Measurements from ENCODE around the gene ADORA1. TPM values are rescaled to one million over a fixed set of nuclear protein-coding genes. Genes with fewer than 3 reads are reported as not detected.

Gene ADORA1
- polyA plus RNA-seq, 1 experiment: 2.4 TPM

- Histone ChIP-seq H3K4me3 (ENCODE audit: low read depth, low read length) (no peak overlapping the region), H3K27me3 (ENCODE audit: control insufficient read depth, insufficient read depth, low read length) (peaks cover 29% of the 10 kb centered on the region), H3K36me3 (ENCODE audit: control insufficient read depth, insufficient read depth, low read length) (no peaks in the 10 kb centered on the region)
- CTCF ChIA-PET: no interaction called here
- POLR2A ChIA-PET: no interaction called here
- TF ChIP-seq, protein P1, sequence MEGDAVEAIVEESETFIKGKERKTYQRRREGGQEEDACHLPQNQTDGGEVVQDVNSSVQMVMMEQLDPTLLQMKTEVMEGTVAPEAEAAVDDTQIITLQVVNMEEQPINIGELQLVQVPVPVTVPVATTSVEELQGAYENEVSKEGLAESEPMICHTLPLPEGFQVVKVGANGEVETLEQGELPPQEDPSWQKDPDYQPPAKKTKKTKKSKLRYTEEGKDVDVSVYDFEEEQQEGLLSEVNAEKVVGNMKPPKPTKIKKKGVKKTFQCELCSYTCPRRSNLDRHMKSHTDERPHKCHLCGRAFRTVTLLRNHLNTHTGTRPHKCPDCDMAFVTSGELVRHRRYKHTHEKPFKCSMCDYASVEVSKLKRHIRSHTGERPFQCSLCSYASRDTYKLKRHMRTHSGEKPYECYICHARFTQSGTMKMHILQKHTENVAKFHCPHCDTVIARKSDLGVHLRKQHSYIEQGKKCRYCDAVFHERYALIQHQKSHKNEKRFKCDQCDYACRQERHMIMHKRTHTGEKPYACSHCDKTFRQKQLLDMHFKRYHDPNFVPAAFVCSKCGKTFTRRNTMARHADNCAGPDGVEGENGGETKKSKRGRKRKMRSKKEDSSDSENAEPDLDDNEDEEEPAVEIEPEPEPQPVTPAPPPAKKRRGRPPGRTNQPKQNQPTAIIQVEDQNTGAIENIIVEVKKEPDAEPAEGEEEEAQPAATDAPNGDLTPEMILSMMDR (IDR thresholded peaks at IDR 0.05; ENCODE audit: insufficient read depth, low read depth, low read length): no peak
- DNase-seq (ENCODE audit: low read depth): no peak
Measured at GRCh38 chr1:203089001-203089650, 38.4 kb upstream of the ADORA1 start.

DNA sequence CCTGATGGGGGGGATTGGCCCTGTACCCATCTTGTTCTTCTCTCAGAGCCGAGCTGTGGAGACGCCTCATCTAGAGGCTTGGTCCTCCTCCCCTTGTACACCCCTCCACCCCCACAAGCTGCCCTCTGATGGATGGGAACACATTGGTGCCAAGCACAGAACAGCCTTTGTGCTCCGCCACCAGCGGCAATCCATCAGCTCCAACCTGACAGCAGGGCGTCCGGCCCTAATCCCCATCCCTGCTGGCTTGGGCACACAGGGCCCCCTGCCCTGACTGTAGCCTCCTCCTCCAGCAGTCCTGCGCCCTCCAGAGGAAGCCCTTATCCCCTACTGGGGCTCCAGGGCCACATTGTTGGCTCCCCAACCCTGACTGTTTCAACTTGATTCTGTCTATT is 37.9 kb upstream of the ADORA1 start:
- CTCF ChIA-PET: no interaction called here

DNA sequence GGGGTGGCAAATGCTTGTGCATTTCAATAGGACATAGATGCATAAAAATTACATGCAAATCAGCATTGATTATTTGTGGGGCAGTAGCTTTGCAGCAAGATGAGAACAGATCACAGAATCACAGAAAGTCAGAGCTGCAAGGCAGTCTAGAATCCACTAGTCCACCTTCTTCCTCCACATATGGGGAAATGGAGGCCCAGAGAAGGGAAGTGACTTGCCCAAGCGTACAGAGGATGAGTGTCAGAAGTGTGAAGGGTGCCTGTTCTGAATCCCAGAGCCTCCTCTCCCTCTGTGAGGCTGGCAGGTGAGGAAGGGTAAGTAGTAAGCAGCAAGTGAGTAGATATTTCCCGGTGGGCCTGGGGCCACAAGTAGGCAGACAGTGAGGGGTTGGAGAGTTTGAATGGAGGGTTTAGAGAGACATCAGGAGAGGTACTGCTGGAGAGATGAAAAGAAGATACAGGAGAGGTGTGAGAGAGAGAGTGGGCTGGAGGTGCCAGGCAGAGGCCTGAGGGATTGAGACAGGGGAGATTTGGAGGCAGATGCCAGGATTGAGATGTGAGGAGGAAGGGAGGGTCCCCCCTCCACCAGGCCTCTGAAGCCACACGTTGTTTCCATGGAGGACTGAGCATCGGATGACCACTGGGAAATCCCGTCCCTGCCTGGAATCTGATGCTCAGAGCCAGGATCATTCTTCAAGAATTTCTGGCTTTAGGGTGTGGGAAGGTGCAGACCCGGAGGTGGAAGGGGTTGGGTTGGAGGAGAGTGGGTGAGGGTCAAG is 36.9 kb upstream of the ADORA1 start:
- Histone ChIP-seq H3K4me3 (ENCODE audit: low read depth, low read length) (no peak overlapping the region), H3K27me3 (ENCODE audit: control insufficient read depth, insufficient read depth, low read length) (peaks cover 29% of the 10 kb centered on the region), H3K36me3 (ENCODE audit: control insufficient read depth, insufficient read depth, low read length) (no peaks in the 10 kb centered on the region)
- no peak for DNase-seq (ENCODE audit: low read depth)
- TF ChIP-seq, protein P1 (IDR thresholded peaks at IDR 0.05; ENCODE audit: insufficient read depth, low read depth, low read length): no peak
- CTCF ChIA-PET: interaction anchor here (1.3 kb wide), 1 partner anchor 35 kb away, joined by 4 read pairs; no protein-coding TSS in a partner anchor
- POLR2A ChIA-PET: interaction anchor here (0.6 kb wide), 1 partner anchor 12 kb away, joined by 3 read pairs; no protein-coding TSS in a partner anchor

More for the DNA sequence above, 37.9 kb upstream of the ADORA1 start:
- DNase-seq (ENCODE audit: low read depth): no peak
- Histone ChIP-seq H3K4me3 (ENCODE audit: low read depth, low read length) (no peak overlapping the region), H3K36me3 (ENCODE audit: control insufficient read depth, insufficient read depth, low read length) (no peaks in the 10 kb centered on the region), H3K27me3 (ENCODE audit: control insufficient read depth, insufficient read depth, low read length) (peaks cover 29% of the 10 kb centered on the region)
- TF ChIP-seq, protein P1 (IDR thresholded peaks at IDR 0.05; ENCODE audit: insufficient read depth, low read depth, low read length): no peak
- POLR2A ChIA-PET: no interaction called here

DNA sequence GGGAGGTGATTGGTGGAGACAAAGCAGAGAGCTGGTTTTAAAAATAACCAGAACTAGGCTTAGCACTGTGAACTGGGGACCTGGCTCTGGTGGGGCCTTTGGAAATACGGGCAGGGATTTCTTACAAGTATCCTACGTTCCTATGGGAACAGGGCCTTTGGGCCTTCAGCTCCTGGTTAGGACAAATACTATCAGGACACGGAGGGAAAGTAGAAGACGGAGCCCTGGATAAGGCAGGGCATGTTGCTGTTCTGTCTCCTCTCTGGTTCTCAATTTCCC is 36.4 kb upstream of the ADORA1 start:
- peaks cover 29% of the 10 kb centered on the region for H3K27me3 ChIP-seq (ENCODE audit: control insufficient read depth, insufficient read depth, low read length)
- ChIA-PET POLR2A (no interaction called here), CTCF (interaction anchor here (1.3 kb wide), 1 partner anchor 35 kb away, joined by 4 read pairs; no protein-coding TSS in a partner anchor)
- H3K4me3 ChIP-seq (ENCODE audit: low read depth, low read length): no peak overlapping the region
- no peak for DNase-seq (ENCODE audit: low read depth)
- H3K36me3 ChIP-seq (ENCODE audit: control insufficient read depth, insufficient read depth, low read length): no peaks in the 10 kb centered on the region
- TF ChIP-seq, protein P1 (IDR thresholded peaks at IDR 0.05; ENCODE audit: insufficient read depth, low read depth, low read length): no peak

DNA sequence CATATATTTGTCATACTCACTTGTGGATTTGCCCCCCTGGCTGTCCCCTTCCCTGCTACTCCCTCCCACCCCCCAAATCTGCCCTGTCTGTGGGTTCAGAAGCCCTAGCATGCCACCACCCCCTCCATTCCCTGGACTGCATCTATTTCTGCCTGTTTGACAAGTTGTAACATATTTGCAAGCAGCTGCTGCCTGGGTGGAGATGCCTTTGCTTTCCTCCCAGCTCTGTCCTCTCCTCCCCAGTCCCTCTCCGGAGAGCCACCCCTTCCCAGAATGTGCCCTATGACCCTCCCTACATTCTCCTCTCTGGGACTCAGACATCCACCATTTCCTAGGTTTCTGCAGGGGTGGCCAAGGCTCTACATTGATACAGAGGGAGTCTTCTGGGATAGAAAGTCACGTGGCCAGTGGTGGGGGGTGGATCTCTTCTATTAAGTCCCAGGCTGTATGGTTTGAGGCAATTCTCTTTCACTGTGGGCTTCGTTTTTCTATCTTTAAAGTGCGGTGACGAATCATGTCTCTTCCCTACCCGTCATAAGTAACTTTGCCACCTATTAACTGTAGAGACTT is 35.7 kb upstream of the ADORA1 start:
- DNase-seq (ENCODE audit: low read depth): no peak
- CTCF ChIA-PET: interaction anchor here (0.9 to 1.3 kb wide), 2 partner anchors 8 to 34 kb away, joined by 3 to 4 read pairs; no protein-coding TSS in a partner anchor
- no peak overlapping the region for H3K4me3 ChIP-seq (ENCODE audit: low read depth, low read length)
- POLR2A ChIA-PET: no interaction called here
- H3K27me3 ChIP-seq (ENCODE audit: control insufficient read depth, insufficient read depth, low read length): peaks cover 25% of the 10 kb centered on the region
- TF ChIP-seq, protein P1 (IDR thresholded peaks at IDR 0.05; ENCODE audit: insufficient read depth, low read depth, low read length): no peak
- H3K36me3 ChIP-seq (ENCODE audit: control insufficient read depth, insufficient read depth, low read length): no peaks in the 10 kb centered on the region
